Esophagus muscularis mucosa (tissue), 4 donors: ENCODE results near the gene MSANTD4.

ENCODE experiments used
- CTCF ChIP-seq, 3 experiments: fragments of 200-600 bp in 2 of 3; fragments of 450-650 bp in 1 of 3; sonication (generic) in 2 of 3; IDR thresholded peaks; one replicate each; pipeline ENCODE4 v1.5.1; 2017 to 2019; ENCODE audit warnings: antibody characterized with exemption in 3 of 3, mild to moderate bottlenecking in 2 of 3, moderate library complexity in 1 of 3
- EP300 ChIP-seq: sonication (generic); formaldehyde crosslinking; IDR thresholded peaks from one replicate; pipeline ENCODE4 v1.6.1; 2017; ENCODE audit warnings: antibody characterized with exemption
- POLR2A ChIP-seq: fragments of 450-650 bp; IDR thresholded peaks from one replicate; pipeline ENCODE4 v1.6.1; 2017; ENCODE audit warnings: antibody characterized with exemption, moderate library complexity, mild to moderate bottlenecking, low read depth
- POLR2AphosphoS5 ChIP-seq, 2 donors: sonication (generic); formaldehyde crosslinking; IDR thresholded peaks; one replicate each; pipeline ENCODE4 v1.6.1; 2017; ENCODE audit warnings: antibody characterized with exemption in 2 of 2

- no peak for TF ChIP-seq POLR2AphosphoS5 (IDR thresholded peaks at IDR 0.05)
- TF ChIP-seq CTCF (IDR thresholded peaks at IDR 0.05) = no peak
- no peak for TF ChIP-seq POLR2A
- no peak for TF ChIP-seq EP300
These were observed 10.6 kb downstream of the MSANTD4 start for GRCh38 chr11:106011481-106011880.
